WTC11 (cell line): Measurements from ENCODE around the gene ACY1. TPM values are rescaled to one million over a fixed set of nuclear protein-coding genes. Genes with fewer than 3 reads are reported as not detected.

Source experiments
- ATAC-seq: fragments of 200-7000 bp; cut with Tn5 transposase; 2 replicates; pipeline ENCODE4 v1.10.0; 2021; ENCODE audit warnings: mild to moderate bottlenecking, moderate library complexity
- CTCF ChIA-PET: fragments of 300-600 bp; sonication (Branson Sonifier 250); formaldehyde crosslinking; loops from one replicate; lab custom pipeline; 2021; ENCODE audit warnings: antibody characterized with exemption; lab: Charles Lee
- POLR2A ChIA-PET: fragments of 350-600 bp; sonication (Branson Sonifier 250); formaldehyde crosslinking; loops from one replicate; lab custom pipeline; 2021; ENCODE audit warnings: antibody characterized with exemption; lab: Charles Lee
- DNase-seq: peaks from one replicate; pipeline ENCODE4 v3.0.0; 2021; ENCODE audit warnings: low spot score
- H3K27ac Mint-ChIP-seq: 2 replicates; pipeline ENCODE4 v1.8.0; 2021; ENCODE audit warnings: mixed read lengths
- H3K27me3 Mint-ChIP-seq: 2 replicates; pipeline ENCODE4 v1.8.0; 2021; ENCODE audit warnings: low read depth, mild to moderate bottlenecking, moderate library complexity, mixed read lengths
- H3K36me3 Mint-ChIP-seq: 2 replicates; pipeline ENCODE4 v1.8.0; 2021; ENCODE audit warnings: mixed read lengths
- H3K4me1 Mint-ChIP-seq: 2 replicates; pipeline ENCODE4 v1.8.0; 2022; ENCODE audit warnings: mixed read lengths
- H3K4me3 Mint-ChIP-seq: 2 replicates; pipeline ENCODE4 v1.8.0; 2021; ENCODE audit warnings: mild to moderate bottlenecking, moderate library complexity, mixed read lengths
- H3K9me3 Mint-ChIP-seq: 2 replicates; pipeline ENCODE4 v1.8.0; 2021; ENCODE audit warnings: mixed read lengths
- AR ChIP-seq: fragments of 250-450 bp; sonication (Bioruptor Pico); IDR thresholded peaks from 2 replicates; pipeline ENCODE4 v1.9.0; 2021; ENCODE audit warnings: mild to moderate bottlenecking
- ATF1 ChIP-seq: sonication (generic); formaldehyde crosslinking; IDR thresholded peaks from 2 replicates; pipeline ENCODE4 v1.8.1; 2023; ENCODE audit warnings: mild to moderate bottlenecking, moderate library complexity, missing genetic modification reagents
- ATF6 ChIP-seq: sonication (generic); formaldehyde crosslinking; IDR thresholded peaks from 2 replicates; pipeline ENCODE4 v1.8.1; 2023; ENCODE audit warnings: mild to moderate bottlenecking, missing genetic modification reagents
- E2F5 ChIP-seq: sonication (generic); formaldehyde crosslinking; IDR thresholded peaks from 2 replicates; pipeline ENCODE4 v1.8.1; 2022; ENCODE audit warnings: mild to moderate bottlenecking, moderate library complexity, missing genetic modification reagents
- ELF4 ChIP-seq: sonication (generic); formaldehyde crosslinking; IDR thresholded peaks from 2 replicates; pipeline ENCODE4 v1.8.1; 2022; ENCODE audit warnings: low read depth, mild to moderate bottlenecking, moderate library complexity, missing genetic modification reagents
- ERG ChIP-seq: fragments of 250-450 bp; sonication (Bioruptor Pico); IDR thresholded peaks from 2 replicates; pipeline ENCODE4 v1.8.0; 2021; ENCODE audit warnings: mild to moderate bottlenecking
- ESRRA ChIP-seq: sonication (generic); formaldehyde crosslinking; IDR thresholded peaks from 2 replicates; pipeline ENCODE4 v1.8.1; 2022; ENCODE audit warnings: mild to moderate bottlenecking, missing genetic modification reagents, borderline replicate concordance
- IRF2 ChIP-seq: sonication (generic); formaldehyde crosslinking; IDR thresholded peaks from 2 replicates; pipeline ENCODE4 v1.8.0; 2022; ENCODE audit warnings: low read depth, missing genetic modification reagents, borderline replicate concordance
- MLX ChIP-seq: sonication (generic); formaldehyde crosslinking; IDR thresholded peaks from 2 replicates; pipeline ENCODE4 v1.8.1; 2023; ENCODE audit warnings: mild to moderate bottlenecking, missing genetic modification reagents, moderate library complexity
- MYBL2 ChIP-seq: sonication (generic); formaldehyde crosslinking; IDR thresholded peaks from 2 replicates; pipeline ENCODE4 v1.8.1; 2023; ENCODE audit warnings: mild to moderate bottlenecking, moderate library complexity, missing genetic modification reagents
- NFE2L1 ChIP-seq: sonication (generic); formaldehyde crosslinking; IDR thresholded peaks from 2 replicates; pipeline ENCODE4 v1.8.1; 2023; ENCODE audit warnings: missing genetic modification reagents
- OVOL2 ChIP-seq: fragments of 250-450 bp; sonication (Bioruptor Pico); IDR thresholded peaks from 2 replicates; pipeline ENCODE4 v1.9.0; 2021; ENCODE audit warnings: mild to moderate bottlenecking, borderline replicate concordance
- SMAD4 ChIP-seq: sonication (generic); formaldehyde crosslinking; IDR thresholded peaks from 2 replicates; pipeline ENCODE4 v1.8.0; 2022; ENCODE audit warnings: mild to moderate bottlenecking, missing genetic modification reagents
- STAT6 ChIP-seq: sonication (generic); formaldehyde crosslinking; conservative IDR thresholded peaks from 2 replicates; pipeline ENCODE4 v1.8.1; 2023; ENCODE audit warnings: mild to moderate bottlenecking, low read depth, missing genetic modification reagents, moderate library complexity
- ZBTB21 ChIP-seq: sonication (generic); formaldehyde crosslinking; IDR thresholded peaks from 2 replicates; pipeline ENCODE4 v1.8.1; 2023; ENCODE audit warnings: mild to moderate bottlenecking, missing genetic modification reagents, borderline replicate concordance
- ZMAT4 ChIP-seq: fragments of 250-450 bp; sonication (Bioruptor Pico); IDR thresholded peaks from 2 replicates; pipeline ENCODE4 v1.9.0; 2021; ENCODE audit warnings: mild to moderate bottlenecking
- ZNF416 ChIP-seq: fragments of 250-450 bp; sonication (Bioruptor Pico); IDR thresholded peaks from 2 replicates; pipeline ENCODE4 v1.9.0; 2021; ENCODE audit warnings: mild to moderate bottlenecking, inconsistent platforms
- ZNF425 ChIP-seq: fragments of 250-450 bp; sonication (Bioruptor Pico); conservative IDR thresholded peaks from 2 replicates; pipeline ENCODE4 v1.9.0; 2021; ENCODE audit warnings: mild to moderate bottlenecking
- ZNF532 ChIP-seq: fragments of 250-450 bp; sonication (Bioruptor Pico); IDR thresholded peaks from 2 replicates; pipeline ENCODE4 v1.9.0; 2021; ENCODE audit warnings: mild to moderate bottlenecking, borderline replicate concordance
- total RNA-seq: library from RNA; stranded (reverse); gene quantifications from 3 replicates; pipeline ENCODE4 v1.2.3, GENCODE V29; 2021

The ACY1 gene
- total RNA-seq, 1 experiment from 2014 or later = 53.8 TPM

- TF ChIP-seq STAT6 (CRISPR knock-in tag) (no peak), ATF1 (CRISPR knock-in tag) (no peak), NFE2L1 (CRISPR knock-in tag) (no peak), ZMAT4 (CRISPR knock-in tag) (no peak), ZNF416 (CRISPR knock-in tag) (no peak), SMAD4 (CRISPR knock-in tag) (no peak), ZNF532 (no peak), MYBL2 (CRISPR knock-in tag) (no peak), ERG (CRISPR knock-in tag) (no peak), ESRRA (CRISPR knock-in tag) (no peak), IRF2 (CRISPR knock-in tag) (no peak), MLX (CRISPR knock-in tag) (no peak), AR (CRISPR knock-in tag) (no peak), ATF6 (CRISPR knock-in tag) (no peak), ZBTB21 (CRISPR knock-in tag) (no peak), OVOL2 (CRISPR knock-in tag) (no peak), ZNF425 (CRISPR knock-in tag) (no peak), E2F5 (CRISPR knock-in tag) (no peak), ELF4 (CRISPR knock-in tag) (no peak)
- Mint-ChIP-seq H3K36me3 (no peaks in the 10 kb centered on the region), H3K27ac (no peak overlapping the region), H3K27me3 (no peaks in the 10 kb centered on the region), H3K9me3 (no peaks in the 10 kb centered on the region), H3K4me1 (peaks cover 7% of the 10 kb centered on the region; the same call in 1 of the 2 replicates), H3K4me3 (no peak overlapping the region)
- no peak for DNase-seq
- CTCF ChIA-PET = interaction anchor here (0.8 to 3.7 kb wide), 8 partner anchors 9 to 213 kb away, joined by 3 to 22 read pairs (median 6); partner anchors contain the start of gene ACY1
- ATAC-seq = no peak
- POLR2A ChIA-PET = no interaction called here
These were observed 49.5 kb downstream of the ACY1 start for GRCh38 chr3:52032702-52033408.
